Esophagus muscularis mucosa (tissue), 4 donors: ENCODE results near the gene KLF16.

Experiments used
- CTCF ChIP-seq, 3 experiments: fragments of 200-600 bp in 2 of 3; fragments of 450-650 bp in 1 of 3; sonication (generic) in 2 of 3; IDR thresholded peaks; one replicate each; pipeline ENCODE4 v1.5.1; 2017 to 2019; ENCODE audit warnings: antibody characterized with exemption in 3 of 3, mild to moderate bottlenecking in 2 of 3, moderate library complexity in 1 of 3
- EP300 ChIP-seq: sonication (generic); formaldehyde crosslinking; IDR thresholded peaks from one replicate; pipeline ENCODE4 v1.6.1; 2017; ENCODE audit warnings: antibody characterized with exemption
- POLR2A ChIP-seq: fragments of 450-650 bp; IDR thresholded peaks from one replicate; pipeline ENCODE4 v1.6.1; 2017; ENCODE audit warnings: antibody characterized with exemption, moderate library complexity, mild to moderate bottlenecking, low read depth
- POLR2AphosphoS5 ChIP-seq, 2 donors: sonication (generic); formaldehyde crosslinking; IDR thresholded peaks; one replicate each; pipeline ENCODE4 v1.6.1; 2017; ENCODE audit warnings: antibody characterized with exemption in 2 of 2

DNA sequence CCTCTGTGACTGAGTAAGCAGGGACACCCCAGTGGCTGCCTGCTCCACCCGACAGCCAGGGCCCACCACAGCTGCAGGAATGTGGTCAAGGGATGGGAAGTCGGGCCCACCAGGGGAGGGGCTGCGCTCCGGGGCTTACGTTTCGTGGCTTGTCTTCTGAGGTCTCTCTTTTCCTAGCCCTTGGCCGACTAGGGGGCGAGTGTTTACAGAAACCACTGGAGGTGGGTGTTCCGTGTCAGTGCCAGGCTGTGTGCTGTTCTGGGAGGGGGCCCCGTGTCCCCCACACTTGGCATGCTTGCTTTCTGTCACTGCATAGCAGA is 46.3 kb upstream of the KLF16 start:
- TF ChIP-seq POLR2AphosphoS5 (IDR thresholded peaks at IDR 0.05) (no peak), POLR2A (no peak), CTCF (IDR thresholded peaks at IDR 0.05) (no peak), EP300 (no peak)
